ENCODE data around the gene IDE. TPM values are rescaled to one million over a fixed set of nuclear protein-coding genes. Genes with fewer than 3 reads are reported as not detected.
"Not testable (repeated sequence)": the region's sequence is repeated elsewhere in the genome, so short reads cannot be mapped to it uniquely, and the experiment has no call there.

IDE gene
- 28.6 and 29.1 TPM in 2 replicates for total RNA-seq
- 10.1 TPM for polyA plus RNA-seq (2012)

DNA sequence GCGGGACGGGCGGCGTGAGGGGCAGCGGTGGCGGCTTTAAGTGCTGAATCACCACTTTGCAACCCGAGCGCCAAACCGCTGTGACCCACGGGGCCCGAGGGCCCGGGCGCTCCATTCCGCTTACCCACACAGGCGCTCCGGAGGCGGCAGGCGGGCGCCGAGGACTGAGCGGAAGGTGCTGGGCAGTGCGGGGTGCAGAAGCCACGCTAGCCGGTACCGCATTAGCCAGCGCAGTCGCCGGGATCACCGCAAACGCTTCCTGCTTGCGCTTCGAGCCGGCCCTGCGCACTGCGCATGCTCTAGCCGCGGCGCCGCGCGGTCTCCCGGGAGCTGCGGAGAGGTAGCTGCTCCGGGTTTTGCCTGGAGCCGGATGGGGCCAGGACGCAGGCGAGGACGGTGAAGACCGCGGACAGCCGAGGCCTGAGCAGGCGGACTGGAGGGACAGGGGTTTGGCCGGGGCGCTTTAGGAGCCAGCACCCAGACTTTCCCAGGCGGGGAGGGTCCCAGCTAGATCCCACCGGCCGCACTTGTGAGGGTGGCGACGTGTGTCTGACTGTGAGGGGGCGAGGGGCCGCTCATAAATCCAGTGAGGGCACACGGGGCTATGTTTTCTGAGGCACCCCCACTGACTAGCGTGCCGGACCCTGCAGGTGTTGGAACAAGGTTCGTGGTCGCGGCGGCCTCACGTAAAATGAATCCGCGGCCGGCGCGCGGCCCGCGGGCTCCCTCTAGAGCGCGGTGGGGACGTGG, at the start of gene IDE:
Gene IDE, minus strand, starts transcription at position 296 of the 750 bp plus-strand sequence. Its CDS starts 74 bp downstream, at position 222.
- peak; percentile 89 for DNase-seq (ENCODE audit: low read depth)

DNA sequence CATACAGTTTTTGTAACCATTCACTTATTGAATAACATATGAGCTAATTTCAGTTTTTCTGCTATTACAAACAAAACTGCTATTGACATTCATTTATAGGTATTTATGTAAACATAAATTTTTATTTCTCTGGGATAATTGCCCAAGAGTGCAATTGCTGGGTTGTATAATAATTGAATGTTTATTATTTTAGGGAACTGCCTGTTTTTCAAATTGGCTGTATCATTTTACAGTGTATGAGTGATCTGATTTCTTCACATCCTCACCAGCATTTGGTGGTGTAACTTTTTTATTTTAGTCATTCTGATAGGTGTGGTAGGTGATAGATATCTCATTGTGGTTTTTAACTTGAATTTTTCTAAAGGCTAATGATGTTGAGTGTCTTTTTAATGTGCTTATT, 45.5 kb upstream of the IDE start:
- no peak for DNase-seq (ENCODE audit: low read depth)

DNA sequence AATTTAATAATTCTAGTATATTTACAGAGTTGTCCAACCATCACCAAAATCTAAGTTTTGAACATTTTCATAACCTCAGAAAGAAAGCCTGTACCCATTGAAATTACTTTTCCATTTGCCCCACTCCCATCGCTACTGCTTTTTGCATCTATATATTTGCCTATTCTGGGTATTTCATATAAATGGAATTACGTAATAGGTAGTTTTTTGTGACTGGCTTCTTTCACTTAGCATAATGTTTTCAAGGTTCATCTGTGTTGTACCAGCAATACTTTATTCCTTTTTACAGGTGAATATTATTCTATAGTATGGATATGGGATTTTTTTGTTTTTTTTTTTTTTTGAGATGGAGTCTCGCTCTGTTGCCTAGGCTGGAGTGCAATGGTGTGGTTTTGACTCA, 41.6 kb upstream of the IDE start:
- no peak for DNase-seq (ENCODE audit: low read depth)

DNA sequence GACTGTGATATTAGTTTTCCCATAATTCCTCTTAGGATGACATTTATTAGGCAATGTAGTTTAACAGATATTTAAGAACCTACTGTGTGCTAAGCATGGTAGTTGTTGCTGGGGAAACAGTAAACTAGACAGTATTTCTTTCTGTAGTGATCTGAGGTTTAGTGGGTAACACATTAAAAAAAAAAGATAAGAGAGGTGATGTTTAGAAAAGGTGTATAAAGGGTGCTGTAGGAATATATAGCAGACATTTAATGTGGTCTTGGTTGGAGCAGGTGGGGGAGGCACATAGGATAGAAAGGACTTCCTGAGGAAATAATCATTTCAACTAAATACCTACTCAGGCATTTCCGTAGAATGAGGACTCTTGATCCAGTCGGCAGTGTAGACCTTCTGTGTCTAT, 30.9 kb upstream of the IDE start:
- DNase-seq (ENCODE audit: low read depth) = no peak

DNA sequence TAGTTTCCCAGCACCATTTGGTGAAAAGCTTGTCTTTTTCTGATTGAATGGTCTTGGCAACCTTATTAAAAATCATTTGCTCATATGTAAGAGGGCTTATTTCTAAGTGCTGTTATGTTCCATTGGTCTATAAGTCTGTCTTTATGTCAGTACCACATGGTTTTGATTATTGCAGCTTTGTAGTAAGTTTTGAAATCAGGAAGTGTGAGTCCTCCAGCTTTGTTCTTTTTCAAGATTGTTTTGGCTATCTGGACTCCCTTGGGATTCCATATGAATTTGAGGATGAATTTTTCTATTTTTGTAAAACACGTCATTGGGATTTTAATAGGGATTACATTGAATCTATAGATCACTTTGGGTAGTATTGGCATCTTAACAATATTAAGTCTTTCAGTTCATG, 24.4 kb upstream of the IDE start:
- DNase-seq (ENCODE audit: low read depth) = no peak

DNA sequence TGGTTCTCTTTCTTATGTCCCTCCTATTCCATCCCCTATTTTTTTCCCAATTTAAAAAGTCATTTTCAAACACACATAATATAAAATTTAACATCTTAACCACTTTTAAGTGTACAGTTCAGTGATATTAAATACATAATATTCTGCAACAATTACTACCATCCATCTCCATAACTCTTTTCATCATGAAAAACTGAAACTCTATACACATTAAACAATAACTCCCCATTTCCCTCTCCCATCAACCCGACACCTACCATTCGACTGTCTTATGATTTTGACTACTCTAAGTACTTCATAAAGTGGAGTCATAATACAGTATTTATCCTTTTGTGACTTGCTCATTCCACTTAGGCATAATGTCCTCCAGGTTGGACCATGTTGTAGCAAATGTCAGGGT, 21.6 kb upstream of the IDE start:
- DNase-seq (ENCODE audit: low read depth) = no peak

DNA sequence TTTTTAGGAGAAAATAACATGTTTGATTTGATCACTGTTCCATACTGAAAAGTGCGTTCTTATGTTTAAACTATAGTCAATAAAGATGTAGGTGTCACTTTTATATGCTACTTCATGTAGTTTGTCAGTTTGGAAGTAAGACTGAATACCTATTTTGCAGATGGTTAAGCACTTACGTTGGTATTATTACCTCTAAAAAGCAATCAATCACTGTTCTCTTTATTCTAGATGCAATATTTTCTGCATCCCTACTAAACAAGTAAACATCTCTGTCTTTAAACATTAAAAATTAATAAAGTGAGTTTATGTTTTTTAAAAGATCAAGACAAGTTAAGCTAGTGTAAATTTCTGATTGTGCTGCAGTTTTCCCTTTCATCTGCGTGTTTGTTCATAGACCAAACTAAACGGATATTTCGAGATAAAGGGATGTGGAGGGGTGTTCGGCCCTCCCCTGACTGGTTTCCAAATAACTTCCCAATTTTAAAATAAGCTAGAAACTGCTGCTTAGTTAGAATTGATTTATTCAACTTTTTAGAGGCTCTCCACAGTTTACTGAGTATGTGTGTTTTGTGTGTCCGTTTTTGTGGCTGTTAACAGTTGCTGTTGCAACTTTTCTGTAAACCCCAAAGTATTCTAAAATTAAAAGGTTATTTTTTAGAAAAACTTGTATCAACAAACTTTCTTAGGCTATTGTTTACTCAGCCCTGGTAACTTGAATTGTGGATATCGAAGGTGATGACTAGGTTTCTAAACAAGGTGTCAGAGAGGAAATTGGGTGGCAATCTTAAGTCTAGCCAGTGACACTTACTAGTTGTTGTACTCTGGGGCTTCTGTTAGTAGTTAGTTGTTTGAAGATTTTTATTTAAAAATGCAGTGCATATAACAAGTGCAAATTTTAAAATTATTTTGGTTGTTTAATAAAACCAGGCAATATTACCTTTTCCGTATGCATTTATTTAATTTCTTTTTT, 20.0 kb upstream of the IDE start:
- no peak for DNase-seq (ENCODE audit: low read depth)

DNA sequence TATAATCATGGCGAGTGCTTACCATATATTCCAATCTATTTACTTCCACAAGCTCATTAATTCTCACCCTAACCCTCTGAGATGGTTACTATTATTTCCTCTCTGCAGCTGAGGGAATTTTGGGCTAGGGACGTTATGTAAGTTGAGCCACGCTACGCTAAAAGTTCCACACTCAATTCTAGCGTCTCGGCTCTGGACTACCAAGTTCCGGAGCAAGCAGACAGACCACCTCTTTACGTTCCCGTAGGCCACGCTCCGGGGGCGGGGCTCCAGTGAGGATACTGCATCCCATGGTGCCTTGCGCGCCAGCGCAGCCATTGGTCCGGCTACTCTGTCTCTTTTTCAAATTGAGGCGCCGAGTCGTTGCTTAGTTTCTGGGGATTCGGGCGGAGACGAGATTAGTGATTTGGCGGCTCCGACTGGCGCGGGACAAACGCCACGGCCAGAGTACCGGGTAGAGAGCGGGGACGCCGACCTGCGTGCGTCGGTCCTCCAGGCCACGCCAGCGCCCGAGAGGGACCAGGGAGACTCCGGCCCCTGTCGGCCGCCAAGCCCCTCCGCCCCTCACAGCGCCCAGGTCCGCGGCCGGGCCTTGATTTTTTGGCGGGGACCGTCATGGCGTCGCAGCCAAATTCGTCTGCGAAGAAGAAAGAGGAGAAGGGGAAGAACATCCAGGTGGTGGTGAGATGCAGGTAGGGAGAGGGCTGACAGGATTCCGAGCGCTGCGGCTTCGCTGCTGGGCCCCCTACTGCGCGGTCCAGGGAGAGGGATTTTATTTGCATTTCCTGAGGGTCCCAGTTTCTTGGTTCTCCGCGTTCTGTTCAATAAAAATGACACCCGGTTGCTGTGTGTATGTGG, 19.1 kb upstream of the IDE start, which contains the start of gene KIF11:
Gene KIF11, plus strand, starts transcription at position 370 of the 858 bp plus-strand sequence. Its CDS starts 246 bp downstream, at position 616.
- DNase-seq (ENCODE audit: low read depth) = peak; percentile 98

DNA sequence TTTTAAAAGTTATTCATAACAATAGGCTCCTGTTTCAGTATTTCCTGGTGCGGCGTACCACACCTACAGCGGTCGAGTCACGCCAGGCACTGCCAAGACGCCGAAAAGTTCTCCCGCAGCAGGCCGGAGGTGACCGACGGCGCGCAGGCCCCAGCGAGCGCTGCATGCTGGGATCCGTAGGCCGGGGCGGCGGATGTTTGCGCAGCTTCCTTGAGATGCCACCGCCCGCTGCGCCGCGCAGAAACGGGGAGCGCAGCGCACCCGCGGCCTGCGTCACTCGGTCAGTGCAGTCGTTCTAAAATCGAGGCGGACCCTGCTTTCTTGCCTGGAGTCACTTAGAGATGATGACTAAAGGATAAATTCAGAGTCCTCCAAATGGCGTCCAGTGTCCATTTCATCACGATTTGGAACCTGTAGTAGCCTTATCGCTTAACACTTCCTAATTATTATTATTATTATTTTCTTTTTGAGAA, 17.7 kb upstream of the IDE start:
- DNase-seq (ENCODE audit: low read depth) = peak; percentile 95

DNA sequence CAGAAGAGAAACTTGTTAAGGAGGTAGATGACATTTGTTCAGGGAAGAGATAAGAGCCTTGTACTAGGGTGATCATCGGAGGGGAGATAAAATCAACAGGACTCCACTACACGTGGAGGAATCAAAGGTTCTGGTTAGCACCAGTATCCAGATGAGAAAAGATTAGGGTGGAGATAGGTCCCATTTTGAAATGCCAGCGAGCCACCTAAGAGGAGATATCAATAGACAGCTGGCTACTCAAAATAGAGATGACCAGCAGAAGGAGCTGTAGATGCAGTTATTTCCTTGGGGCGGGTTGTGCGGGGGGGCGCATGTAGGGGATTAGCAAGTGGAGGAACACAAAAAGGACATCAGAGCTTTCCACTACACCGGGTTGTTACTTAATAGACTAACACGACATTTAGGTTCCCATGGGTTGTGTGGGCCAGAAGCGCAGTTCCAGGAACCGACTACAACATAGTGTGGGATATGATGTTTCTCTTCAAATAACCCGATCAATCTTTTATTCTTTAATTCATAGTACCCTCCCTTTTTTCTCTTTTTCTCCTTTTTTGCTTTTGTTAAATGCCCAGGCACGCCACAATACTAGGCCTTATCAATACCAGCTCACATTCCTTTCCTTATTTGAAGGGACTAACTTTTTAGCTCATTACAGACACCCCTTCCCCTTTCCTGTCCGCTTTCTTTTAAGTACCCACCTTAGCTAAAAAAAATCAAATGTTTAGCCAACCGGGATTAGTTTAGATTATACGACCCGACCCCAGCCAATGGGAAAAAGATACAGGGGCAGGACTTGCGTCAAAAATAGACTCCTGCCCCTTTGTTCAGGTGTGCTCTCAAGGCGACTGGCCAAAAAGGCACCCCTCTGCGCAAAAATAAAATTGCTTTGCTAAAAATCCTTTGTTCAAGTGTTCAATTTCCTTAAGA, 17.0 kb upstream of the IDE start:
- DNase-seq (ENCODE audit: low read depth) = peak; percentile 86

DNA sequence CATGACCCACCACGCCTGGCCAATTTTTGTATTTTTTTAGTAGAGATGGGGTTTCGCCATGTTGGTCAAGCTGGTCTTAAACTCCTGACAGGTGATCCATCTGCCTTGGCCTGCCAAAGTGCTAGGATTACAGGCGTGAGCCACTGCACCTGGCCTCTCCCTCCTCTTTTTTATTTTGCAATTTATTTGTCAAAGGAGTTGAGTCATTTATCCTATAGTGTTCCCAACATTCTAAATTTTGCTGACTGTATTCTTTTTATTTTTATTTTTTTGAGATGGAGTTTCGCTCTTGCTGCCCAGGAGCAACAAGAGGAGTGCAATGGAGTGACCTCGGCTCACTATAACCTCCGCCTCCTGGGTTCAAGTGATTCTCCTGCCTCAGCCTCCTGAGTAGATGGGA, 8.5 kb upstream of the IDE start:
- DNase-seq (ENCODE audit: low read depth) = not testable (repeated sequence)

DNA sequence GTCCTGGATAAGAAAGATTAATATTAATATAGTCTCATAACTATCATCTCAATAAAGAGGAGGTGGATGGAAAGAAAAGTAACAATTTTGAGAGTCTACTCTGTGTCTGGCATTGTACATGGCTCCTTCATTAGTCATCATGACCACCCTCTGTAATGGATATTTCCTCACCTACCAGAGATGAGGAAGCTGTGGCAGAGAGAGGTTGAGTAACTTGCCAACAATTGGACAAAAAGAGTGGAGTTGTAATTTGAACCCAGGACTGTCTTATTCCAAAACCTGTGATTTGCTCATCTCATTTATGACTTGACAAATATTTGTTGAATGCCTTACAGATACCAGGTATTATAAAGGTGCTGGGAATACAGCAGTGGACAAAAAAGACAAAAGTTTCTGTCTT, 2.1 kb upstream of the IDE start:
- no peak for DNase-seq (ENCODE audit: low read depth)

DNA sequence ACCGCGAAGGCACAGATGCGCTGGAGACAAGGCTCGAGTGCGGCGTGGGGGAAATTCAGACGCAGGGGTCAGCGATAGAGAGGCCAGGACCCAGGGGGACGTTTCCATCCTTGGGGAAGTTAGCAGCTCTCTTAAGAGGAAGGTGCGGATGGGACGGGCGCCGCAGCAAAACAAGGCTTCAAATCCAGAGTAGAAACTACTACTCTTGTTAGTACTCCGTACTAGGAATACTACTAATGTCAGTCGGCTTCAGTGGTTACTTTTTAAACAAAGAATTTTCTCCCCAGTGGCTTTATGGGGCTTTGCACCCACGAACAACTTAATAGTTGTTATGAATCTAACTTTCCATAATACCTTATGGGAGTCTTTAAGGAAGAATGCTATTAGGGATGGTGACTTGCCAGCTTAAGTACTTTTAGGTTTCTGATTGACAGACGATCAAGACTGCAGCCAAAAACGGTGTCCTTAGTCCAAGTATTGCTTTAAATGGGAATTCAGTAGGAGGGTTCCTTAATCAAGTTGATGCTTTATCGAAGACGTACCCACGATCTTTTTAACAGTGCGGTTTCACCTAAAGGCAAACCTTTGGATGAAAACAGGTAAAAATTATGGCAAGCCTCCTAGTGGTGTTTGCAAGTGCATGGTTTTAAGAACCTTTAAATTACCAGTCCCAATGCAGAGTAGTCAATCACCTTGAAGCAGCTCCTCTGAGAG, 812 bp upstream of the IDE start:
- no peak for DNase-seq (ENCODE audit: low read depth)

DNA sequence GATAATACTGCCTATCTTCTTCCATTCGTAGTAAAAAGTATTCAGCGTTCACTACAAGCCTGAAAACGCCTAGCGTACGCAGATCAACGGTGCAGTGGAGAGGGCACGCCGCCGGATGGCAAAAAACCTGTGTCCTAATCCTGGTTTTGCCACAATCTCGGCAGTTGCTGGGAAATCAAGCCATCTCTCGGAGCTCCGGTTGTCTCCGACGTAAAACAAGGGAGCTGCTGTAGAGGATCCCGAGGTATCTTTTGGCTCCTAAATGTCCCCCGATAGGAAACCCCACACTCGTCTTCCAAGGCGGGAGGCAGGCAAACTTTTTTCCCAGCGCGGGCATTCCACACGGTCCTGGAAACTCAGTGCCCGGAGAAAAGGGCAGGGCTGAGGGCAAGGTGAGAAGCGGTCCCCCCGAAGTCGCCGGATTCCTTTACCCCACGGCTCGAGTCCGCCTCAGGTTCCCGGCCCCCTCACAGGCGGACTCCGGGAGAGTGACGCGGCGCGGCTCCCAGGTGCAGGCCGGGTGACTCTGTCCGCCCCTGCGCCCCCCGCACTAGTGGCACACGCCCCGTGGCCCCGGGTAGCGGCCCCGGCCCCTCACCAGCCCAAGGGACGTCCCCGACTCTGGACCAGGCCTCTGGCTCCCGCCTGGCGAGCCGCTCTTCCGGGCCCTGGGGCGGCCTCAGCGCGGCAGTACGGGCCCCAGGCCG, 649 bp downstream of the IDE start:
- peak; percentile 53 for DNase-seq (ENCODE audit: low read depth)

DNA sequence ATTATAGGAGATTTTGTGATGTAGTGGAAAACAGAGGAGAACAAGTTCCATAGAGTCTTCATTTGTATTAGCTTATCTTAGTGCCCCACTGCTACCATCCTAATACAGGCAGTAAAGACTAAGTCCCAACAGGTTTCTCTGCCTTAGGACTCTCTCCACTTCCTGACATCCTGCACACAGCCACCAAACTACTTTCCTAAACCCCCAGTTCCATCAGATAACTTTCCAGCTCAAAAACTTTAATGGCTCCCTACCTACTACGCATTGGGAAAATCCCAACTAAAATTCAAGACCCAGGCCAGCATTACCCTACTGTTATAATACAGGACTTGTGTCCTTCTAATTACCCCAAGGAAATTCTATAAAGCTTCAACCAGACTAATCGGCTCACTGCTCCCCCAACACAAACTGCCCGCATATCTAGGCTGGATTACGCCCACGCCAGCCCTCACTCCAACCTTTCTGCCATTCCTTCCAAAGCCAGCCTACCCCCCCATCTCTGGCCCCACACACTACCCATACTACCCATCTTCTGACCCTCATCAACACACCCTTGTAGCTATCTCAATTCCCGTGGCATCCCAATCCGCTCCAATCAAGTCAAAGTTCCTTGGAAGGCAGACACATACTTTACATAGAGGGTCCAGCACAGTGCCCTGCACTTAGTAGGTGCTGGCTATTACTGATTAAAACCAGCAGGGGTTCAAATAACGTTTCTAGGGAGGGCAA, 1.4 kb downstream of the IDE start:
- no peak for DNase-seq (ENCODE audit: low read depth)

DNA sequence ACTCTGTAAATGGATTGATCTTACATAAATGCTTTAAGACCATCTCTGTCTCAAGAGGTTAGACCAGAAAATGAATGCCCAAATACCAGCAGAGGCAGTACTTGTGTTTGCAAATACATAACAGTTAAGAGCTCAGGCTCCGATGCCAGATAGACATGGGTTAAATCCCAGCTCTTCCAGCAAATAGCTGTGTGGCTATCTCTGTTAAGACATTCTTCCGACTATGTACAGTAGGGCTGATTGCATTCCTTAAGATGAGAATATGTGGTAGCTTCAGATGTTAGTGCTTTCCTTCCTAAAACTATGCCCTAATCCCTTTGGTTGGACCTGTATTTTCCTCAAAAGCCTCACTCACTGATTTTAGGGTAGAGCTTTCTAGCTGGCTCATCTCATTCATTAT, 2.2 kb downstream of the IDE start:
- DNase-seq (ENCODE audit: low read depth) = no peak

DNA sequence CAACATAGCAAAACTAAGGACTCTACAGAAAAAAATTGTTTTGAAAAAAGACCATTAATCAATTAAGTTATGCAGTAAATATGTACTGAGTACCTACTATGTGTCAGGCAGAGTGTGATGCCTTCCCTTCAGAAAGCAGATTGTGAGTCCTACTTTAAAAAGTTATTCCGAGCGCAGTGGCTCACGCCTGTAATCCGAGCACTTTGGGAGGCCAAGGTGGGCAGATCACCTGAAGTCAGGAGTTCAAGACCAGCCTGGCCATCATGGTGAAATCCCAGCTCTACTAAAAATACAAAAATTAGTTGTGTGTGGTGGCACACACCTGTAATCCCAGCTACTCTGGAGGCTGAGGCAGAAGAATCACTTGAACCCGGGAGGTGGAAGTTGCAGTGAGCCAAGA, 4.2 kb downstream of the IDE start:
- not testable (repeated sequence) for DNase-seq (ENCODE audit: low read depth)

DNA sequence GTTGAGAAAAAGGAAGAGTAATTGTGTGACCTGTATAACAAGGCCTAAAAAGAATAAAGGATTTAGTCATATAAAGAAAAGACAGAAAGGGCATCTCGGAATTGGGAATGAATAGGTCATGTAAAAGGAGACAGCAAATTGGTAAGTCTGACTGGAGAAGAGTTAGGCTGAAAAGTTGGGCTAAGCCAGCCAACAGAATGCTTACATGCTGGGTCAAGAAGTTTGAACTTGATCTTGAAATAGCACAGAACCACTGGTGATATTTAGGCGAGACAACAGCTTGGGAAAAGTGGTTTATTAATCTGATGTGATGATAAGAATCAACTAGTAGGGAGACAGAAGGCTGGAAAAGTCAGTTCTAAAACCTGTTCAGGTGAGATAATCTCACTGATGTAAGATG, 4.8 kb downstream of the IDE start:
- no peak for DNase-seq (ENCODE audit: low read depth)

Measured in myocyte (in vitro differentiated cells).